ENCODE results near the gene RNH1. TPM values are rescaled to one million over a fixed set of nuclear protein-coding genes. Genes with fewer than 3 reads are reported as not detected.
A peak's percentile ranks its signal among the peaks of the same experiment; 100 is the strongest.

RNH1 gene
- total RNA-seq, result 100 to 1,000 TPM; 127 to 134 TPM

GRCh38 chr11:506995-507726 lies at the start of gene RNH1:
RNH1 (minus strand) TSS chr11:507242; CDS start chr11:502162, 5,080 bp downstream.
- CTCF ChIA-PET, result interaction anchor here (0.9 to 5.0 kb wide), 3 partner anchors 11 to 59 kb away, joined by 3 to 40 read pairs (median 6); no protein-coding TSS in a partner anchor
- Mint-ChIP-seq H3K27me3 (no peaks in the 10 kb centered on the region), H3K36me3 (peaks cover 10% of the 10 kb centered on the region), H3K27ac (peak within 1 kb of the TSS; percentile 100), H3K4me3 (peak within 1 kb of the TSS; percentile 97), H3K9me3 (no peaks in the 10 kb centered on the region), H3K4me1 (ENCODE audit: low read depth) (peaks cover 27% of the 10 kb centered on the region)
- DNase-seq, result peak; percentile 99
- POLR2A ChIA-PET, result interaction anchor here (1.0 to 2.2 kb wide), 8 partner anchors 12 to 151 kb away, joined by 3 to 22 read pairs (median 6); partner anchors contain the start of genes HRAS, PHRF1, PTDSS2 and SIGIRR
- intact Hi-C loops (cut with micrococcal nuclease), result loop anchor here (1.0 to 2.0 kb wide), 8 partner anchors 11 to 300 kb away; partner anchors contain the start of genes BET1L, LRRC56, RIC8A and SIGIRR

- ChIA-PET CTCF (interaction anchor here (0.6 to 5.2 kb wide), 9 partner anchors 9 to 168 kb away, joined by 3 to 129 read pairs (median 5); partner anchors contain the start of genes DEAF1, HRAS, PHRF1 and TMEM80), POLR2A (interaction anchor here (0.9 kb wide), 1 partner anchor 37 kb away, joined by 3 read pairs; no protein-coding TSS in a partner anchor)
- DNase-seq, result no peak
- intact Hi-C loops (cut with micrococcal nuclease), result loop anchor here (1.0 kb wide), 1 partner anchor 167 kb away; no protein-coding TSS in a partner anchor
- Mint-ChIP-seq H3K4me1 (ENCODE audit: low read depth) (peaks cover 10% of the 10 kb centered on the region), H3K27me3 (peaks cover 5% of the 10 kb centered on the region), H3K36me3 (no peaks in the 10 kb centered on the region), H3K9me3 (no peaks in the 10 kb centered on the region), H3K4me3 (no peak overlapping the region), H3K27ac (no peak overlapping the region)
Measured at GRCh38 chr11:555780-556661, 49.0 kb upstream of the RNH1 start.

- Mint-ChIP-seq H3K36me3 (no peaks in the 10 kb centered on the region), H3K4me3 (no peak overlapping the region), H3K4me1 (ENCODE audit: low read depth) (peaks cover 10% of the 10 kb centered on the region), H3K9me3 (no peaks in the 10 kb centered on the region), H3K27me3 (peaks cover 5% of the 10 kb centered on the region), H3K27ac (no peak overlapping the region)
- intact Hi-C loops (cut with micrococcal nuclease), result loop anchor here (1.0 kb wide), 1 partner anchor 168 kb away; no protein-coding TSS in a partner anchor
- ChIA-PET CTCF (interaction anchor here (0.6 to 5.2 kb wide), 14 partner anchors 8 to 195 kb away, joined by 3 to 129 read pairs (median 6); partner anchors contain the start of genes DEAF1, HRAS, PHRF1 and TALDO1), POLR2A (no interaction called here)
- DNase-seq, result no peak
Measured at GRCh38 chr11:555227-555779, 48.3 kb upstream of the RNH1 start.

GRCh38 chr11:554428-555226 lies 47.6 kb upstream of the RNH1 start:
- peak; percentile 82 for DNase-seq
- Mint-ChIP-seq H3K27me3 (peaks cover 5% of the 10 kb centered on the region), H3K27ac (no peak overlapping the region), H3K36me3 (no peaks in the 10 kb centered on the region), H3K4me1 (ENCODE audit: low read depth) (peaks cover 4% of the 10 kb centered on the region), H3K9me3 (no peaks in the 10 kb centered on the region), H3K4me3 (peak overlapping the region; percentile 16)
- intact Hi-C loops (cut with micrococcal nuclease), result loop anchor here (1.0 kb wide), 1 partner anchor 169 kb away; no protein-coding TSS in a partner anchor
- POLR2A ChIA-PET, result no interaction called here
- CTCF ChIA-PET, result interaction anchor here (0.7 to 5.2 kb wide), 23 partner anchors 9 to 196 kb away, joined by 3 to 129 read pairs (median 5); partner anchors contain the start of genes DEAF1, HRAS, PHRF1 and SCT

GRCh38 chr11:553988-554340 lies 46.9 kb upstream of the RNH1 start:
- peaks cover 5% of the 10 kb centered on the region for H3K27me3 Mint-ChIP-seq
- H3K9me3 Mint-ChIP-seq, result no peaks in the 10 kb centered on the region
- ChIA-PET POLR2A (no interaction called here), CTCF (interaction anchor here (0.9 to 5.2 kb wide), 13 partner anchors 8 to 194 kb away, joined by 3 to 129 read pairs (median 6); partner anchors contain the start of genes PHRF1, SCT and TALDO1)
- no peak overlapping the region for H3K4me3 Mint-ChIP-seq
- H3K36me3 Mint-ChIP-seq, result no peaks in the 10 kb centered on the region
- DNase-seq, result no peak
- H3K4me1 Mint-ChIP-seq (ENCODE audit: low read depth), result peaks cover 4% of the 10 kb centered on the region
- no peak overlapping the region for H3K27ac Mint-ChIP-seq
- intact Hi-C loops (cut with micrococcal nuclease), result no loop called here

GRCh38 chr11:553083-553987 lies 46.3 kb upstream of the RNH1 start:
- Mint-ChIP-seq H3K9me3 (no peaks in the 10 kb centered on the region), H3K27ac (no peak overlapping the region), H3K27me3 (peaks cover 5% of the 10 kb centered on the region), H3K4me1 (ENCODE audit: low read depth) (peaks cover 6% of the 10 kb centered on the region), H3K4me3 (no peak overlapping the region), H3K36me3 (no peaks in the 10 kb centered on the region)
- intact Hi-C loops (cut with micrococcal nuclease), result no loop called here
- CTCF ChIA-PET, result interaction anchor here (1.3 to 5.2 kb wide), 5 partner anchors 8 to 170 kb away, joined by 3 to 129 read pairs (median 8); no protein-coding TSS in a partner anchor
- POLR2A ChIA-PET, result interaction anchor here (1.5 kb wide), 1 partner anchor 18 kb away, joined by 3 read pairs; the partner anchor contains the start of gene HRAS
- no peak for DNase-seq

- ChIA-PET POLR2A (interaction anchor here (1.5 kb wide), 1 partner anchor 16 kb away, joined by 3 read pairs; the partner anchor contains the start of gene HRAS), CTCF (no interaction called here)
- H3K36me3 Mint-ChIP-seq, result no peaks in the 10 kb centered on the region
- intact Hi-C loops (cut with micrococcal nuclease), result no loop called here
- H3K4me1 Mint-ChIP-seq (ENCODE audit: low read depth), result peaks cover 4% of the 10 kb centered on the region
- no peak overlapping the region for H3K27ac Mint-ChIP-seq
- no peak overlapping the region for H3K4me3 Mint-ChIP-seq
- H3K27me3 Mint-ChIP-seq, result peaks cover 2% of the 10 kb centered on the region
- H3K9me3 Mint-ChIP-seq, result no peaks in the 10 kb centered on the region
- DNase-seq, result no peak
Measured at GRCh38 chr11:551596-551995, 44.6 kb upstream of the RNH1 start.

GRCh38 chr11:551131-551530 lies 44.1 kb upstream of the RNH1 start:
- ChIA-PET POLR2A (no interaction called here), CTCF (no interaction called here)
- Mint-ChIP-seq H3K36me3 (no peaks in the 10 kb centered on the region), H3K4me1 (ENCODE audit: low read depth) (peaks cover 3% of the 10 kb centered on the region), H3K9me3 (no peaks in the 10 kb centered on the region), H3K4me3 (no peak overlapping the region), H3K27ac (no peak overlapping the region), H3K27me3 (no peaks in the 10 kb centered on the region)
- no peak for DNase-seq
- intact Hi-C loops (cut with micrococcal nuclease), result no loop called here

- CTCF ChIA-PET, result no interaction called here
Measured at GRCh38 chr11:550746-551085, 43.7 kb upstream of the RNH1 start.

GRCh38 chr11:550021-550745 lies 43.1 kb upstream of the RNH1 start:
- Mint-ChIP-seq H3K27ac (no peak overlapping the region), H3K4me3 (no peak overlapping the region), H3K36me3 (no peaks in the 10 kb centered on the region), H3K27me3 (no peaks in the 10 kb centered on the region), H3K9me3 (no peaks in the 10 kb centered on the region), H3K4me1 (ENCODE audit: low read depth) (peaks cover 3% of the 10 kb centered on the region)
- CTCF ChIA-PET, result no interaction called here
- POLR2A ChIA-PET, result no interaction called here
- no peak for DNase-seq
- intact Hi-C loops (cut with micrococcal nuclease), result no loop called here

More at GRCh38 chr11:550746-551085, 43.7 kb upstream of the RNH1 start:
- POLR2A ChIA-PET, result no interaction called here
- no peak overlapping the region for H3K27ac Mint-ChIP-seq
- H3K4me3 Mint-ChIP-seq, result no peak overlapping the region
- DNase-seq, result no peak
- no peaks in the 10 kb centered on the region for H3K36me3 Mint-ChIP-seq
- no peaks in the 10 kb centered on the region for H3K27me3 Mint-ChIP-seq
- no peaks in the 10 kb centered on the region for H3K9me3 Mint-ChIP-seq
- H3K4me1 Mint-ChIP-seq (ENCODE audit: low read depth), result peaks cover 3% of the 10 kb centered on the region
- intact Hi-C loops (cut with micrococcal nuclease), result no loop called here

All from activated CD4-positive, alpha-beta memory T cell treated with anti-CD3 and anti-CD28 coated beads for 36 hours (primary cell).